ENCODE data around the gene FBXW4.

FBXW4 gene

DNA sequence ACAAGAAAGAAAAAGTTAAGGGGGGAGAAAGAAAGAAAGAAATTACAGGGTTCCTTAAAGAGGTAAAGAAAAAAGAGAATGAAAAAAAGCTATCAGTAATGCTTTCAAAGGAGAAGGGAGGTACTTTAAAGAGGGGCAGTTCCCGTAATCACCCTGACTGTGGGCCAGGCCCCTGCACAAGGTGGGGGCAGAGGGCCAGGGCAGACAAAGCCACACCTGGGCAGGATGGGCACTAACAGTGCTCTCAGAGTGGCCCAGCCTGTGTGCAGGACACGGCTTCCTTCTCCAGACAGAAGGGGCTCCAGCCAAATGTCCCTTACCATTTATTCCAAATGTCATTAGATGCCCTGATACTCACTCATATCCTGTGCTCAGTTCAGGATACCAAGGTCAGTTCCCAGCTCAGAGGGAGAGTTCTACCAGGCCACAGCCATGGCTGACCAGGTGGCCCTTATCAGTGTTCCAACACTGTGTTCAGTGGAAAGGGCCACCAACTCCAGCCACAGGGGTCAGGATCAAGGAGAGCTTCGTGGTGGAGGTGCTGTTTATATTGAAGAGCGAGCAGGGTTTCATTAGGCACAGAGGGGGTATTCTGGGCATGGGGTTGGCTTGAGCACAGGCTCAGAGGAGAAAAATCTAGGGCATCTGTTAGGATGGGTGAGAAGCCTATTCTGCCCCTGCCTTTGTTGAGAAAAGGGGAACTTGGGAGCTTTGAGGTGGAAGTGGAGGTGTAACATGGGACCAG is 77.0 kb downstream of the FBXW4 start:
- no peak for DNase-seq (ENCODE audit: extremely low read depth, low read depth)
- TF ChIP-seq, protein P1, sequence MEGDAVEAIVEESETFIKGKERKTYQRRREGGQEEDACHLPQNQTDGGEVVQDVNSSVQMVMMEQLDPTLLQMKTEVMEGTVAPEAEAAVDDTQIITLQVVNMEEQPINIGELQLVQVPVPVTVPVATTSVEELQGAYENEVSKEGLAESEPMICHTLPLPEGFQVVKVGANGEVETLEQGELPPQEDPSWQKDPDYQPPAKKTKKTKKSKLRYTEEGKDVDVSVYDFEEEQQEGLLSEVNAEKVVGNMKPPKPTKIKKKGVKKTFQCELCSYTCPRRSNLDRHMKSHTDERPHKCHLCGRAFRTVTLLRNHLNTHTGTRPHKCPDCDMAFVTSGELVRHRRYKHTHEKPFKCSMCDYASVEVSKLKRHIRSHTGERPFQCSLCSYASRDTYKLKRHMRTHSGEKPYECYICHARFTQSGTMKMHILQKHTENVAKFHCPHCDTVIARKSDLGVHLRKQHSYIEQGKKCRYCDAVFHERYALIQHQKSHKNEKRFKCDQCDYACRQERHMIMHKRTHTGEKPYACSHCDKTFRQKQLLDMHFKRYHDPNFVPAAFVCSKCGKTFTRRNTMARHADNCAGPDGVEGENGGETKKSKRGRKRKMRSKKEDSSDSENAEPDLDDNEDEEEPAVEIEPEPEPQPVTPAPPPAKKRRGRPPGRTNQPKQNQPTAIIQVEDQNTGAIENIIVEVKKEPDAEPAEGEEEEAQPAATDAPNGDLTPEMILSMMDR (IDR thresholded peaks at IDR 0.05; ENCODE audit: low read depth, low read length) = no peak

DNA sequence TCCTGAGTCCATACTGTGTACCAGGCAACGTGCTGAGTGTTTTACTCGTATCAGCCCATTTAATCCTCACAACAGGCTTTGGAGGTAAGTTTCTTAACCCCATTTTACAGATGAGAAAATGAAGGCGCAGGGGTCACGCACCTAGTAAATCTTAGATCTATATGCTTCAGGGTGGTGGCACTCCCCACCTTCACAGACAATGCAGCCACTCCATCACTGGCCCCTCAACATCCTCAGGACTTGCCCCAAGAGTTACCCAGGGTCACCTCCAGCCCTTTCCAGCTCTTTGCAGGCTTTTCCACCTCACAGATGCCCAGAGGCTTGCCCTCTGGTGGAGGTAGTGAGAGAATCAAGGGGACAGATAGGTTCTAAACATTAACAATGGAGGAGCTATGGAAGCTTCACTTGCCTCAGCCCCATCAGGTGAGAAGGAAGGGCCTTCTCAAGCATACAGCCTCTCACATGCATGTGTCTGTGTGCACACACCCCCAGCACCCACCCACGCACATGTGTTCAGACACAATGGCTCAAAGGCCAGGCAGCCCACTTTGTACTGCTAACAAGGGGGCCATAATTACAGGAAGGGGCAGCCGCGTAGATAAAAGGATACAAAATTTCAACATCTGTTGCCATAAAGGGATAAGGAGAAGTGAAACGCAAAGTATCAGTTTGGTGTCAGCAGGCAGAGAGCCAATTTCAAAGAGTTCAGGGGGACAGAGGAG is 77.7 kb downstream of the FBXW4 start:
- DNase-seq (ENCODE audit: extremely low read depth, low read depth) = no peak
- TF ChIP-seq, protein P1 (IDR thresholded peaks at IDR 0.05; ENCODE audit: low read depth, low read length) = no peak

DNA sequence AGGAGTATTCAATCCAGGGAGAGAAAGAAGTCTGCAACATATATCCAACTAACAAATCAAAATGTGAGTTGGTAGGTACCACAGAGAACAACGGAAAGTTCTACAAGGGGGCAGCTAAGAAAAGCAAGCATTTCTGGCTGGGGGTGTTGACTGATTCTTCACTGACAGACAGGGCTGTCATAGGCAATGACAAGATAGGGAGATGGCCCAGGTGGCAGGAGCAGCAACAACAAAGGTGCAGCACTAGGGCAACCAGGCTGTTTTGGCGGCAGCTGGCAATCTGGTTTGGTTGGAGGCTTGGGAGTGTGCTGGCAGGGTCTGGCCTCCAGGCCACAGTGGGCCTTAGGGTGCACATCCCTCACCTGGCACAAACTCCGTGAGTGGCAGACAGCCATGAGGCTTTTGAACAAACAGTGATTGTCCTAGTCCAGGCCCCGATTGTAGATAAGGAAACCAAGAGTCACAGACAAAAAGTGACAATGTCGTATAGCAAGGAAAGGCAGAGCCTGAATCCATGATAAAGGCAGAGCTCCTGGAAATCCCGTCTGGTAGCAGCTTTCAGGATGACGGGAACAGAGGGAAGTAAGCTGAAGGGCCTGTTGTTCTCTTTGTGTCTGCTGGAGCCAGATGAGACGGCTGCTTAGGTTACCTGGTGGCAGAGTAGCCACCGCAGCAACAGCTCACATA is 78.4 kb downstream of the FBXW4 start:
- DNase-seq (ENCODE audit: extremely low read depth, low read depth) = no peak
- TF ChIP-seq, protein P1 (IDR thresholded peaks at IDR 0.05; ENCODE audit: low read depth, low read length) = no peak

DNA sequence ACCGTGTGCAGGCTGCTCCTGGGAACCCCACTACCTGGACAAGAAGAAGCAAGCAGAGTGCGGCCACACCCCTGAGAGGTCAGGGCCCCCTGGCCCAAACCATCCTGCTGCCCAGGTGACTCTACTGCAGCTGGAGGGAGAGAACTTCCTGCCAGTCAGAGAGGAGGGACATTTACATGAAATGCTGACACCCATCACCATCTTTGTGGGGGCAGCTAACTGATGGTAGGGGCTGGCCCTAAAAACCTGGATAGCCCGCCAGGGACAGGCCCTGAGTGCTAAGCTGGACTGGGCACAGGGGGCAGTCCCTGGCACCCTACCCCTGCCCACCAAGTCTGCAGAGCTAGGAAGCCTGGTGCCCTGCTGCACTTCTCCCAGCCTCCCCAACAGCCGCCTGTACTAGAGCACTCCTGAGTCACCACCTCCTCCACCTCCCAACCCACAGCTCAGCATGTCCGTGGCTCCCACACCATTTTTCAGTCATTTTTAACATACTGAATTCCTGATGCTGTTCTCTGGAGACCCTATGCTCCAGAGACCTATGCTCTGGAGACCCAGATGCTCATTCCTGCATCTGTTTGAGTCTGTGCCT is 79.3 kb downstream of the FBXW4 start:
- no peak for DNase-seq (ENCODE audit: extremely low read depth, low read depth)
- TF ChIP-seq, protein P1 (IDR thresholded peaks at IDR 0.05; ENCODE audit: low read depth, low read length) = no peak

DNA sequence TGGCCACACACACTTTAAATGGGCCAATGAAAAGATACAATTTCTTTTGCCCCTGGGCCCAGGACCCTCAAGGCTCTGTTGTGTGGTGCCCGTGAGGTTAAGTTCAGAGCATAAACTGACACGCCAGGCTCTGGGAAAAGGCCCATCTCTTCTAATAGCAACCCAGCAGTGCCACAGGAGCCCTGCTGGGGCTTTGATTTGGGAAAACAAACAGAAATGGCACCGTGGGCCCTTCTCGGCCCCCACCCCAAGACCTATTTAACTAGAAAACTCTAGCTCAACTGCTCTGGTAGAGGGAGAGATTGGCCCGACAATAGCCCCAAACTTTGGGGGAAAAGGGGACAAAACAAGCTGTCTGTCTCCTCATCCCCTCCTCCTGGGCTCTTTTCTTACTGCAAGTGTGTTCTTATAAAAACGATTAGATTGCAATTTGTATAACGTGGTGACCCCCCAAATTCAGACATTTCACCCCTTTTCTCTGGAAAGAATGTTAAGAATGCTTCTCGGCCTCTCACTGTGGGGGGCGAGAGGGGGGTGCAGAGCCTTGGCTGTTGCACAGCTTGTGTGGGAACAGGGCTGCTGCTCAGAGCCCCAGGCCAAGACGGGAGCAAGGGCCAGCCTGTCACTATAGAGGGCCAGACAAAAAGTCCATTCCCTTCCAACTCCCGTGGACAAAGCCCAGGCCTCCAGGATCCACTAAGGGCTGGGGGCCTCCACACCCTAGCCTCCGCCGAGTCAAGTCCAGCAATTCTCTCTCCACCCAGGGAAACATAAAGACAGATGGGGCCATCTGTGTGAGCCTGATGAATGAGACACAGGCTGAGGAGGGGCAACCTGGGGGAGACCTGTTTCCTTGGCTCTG is 80.1 kb downstream of the FBXW4 start:
- TF ChIP-seq, protein P1 (IDR thresholded peaks at IDR 0.05; ENCODE audit: low read depth, low read length) = no peak
- DNase-seq (ENCODE audit: extremely low read depth, low read depth) = no peak

DNA sequence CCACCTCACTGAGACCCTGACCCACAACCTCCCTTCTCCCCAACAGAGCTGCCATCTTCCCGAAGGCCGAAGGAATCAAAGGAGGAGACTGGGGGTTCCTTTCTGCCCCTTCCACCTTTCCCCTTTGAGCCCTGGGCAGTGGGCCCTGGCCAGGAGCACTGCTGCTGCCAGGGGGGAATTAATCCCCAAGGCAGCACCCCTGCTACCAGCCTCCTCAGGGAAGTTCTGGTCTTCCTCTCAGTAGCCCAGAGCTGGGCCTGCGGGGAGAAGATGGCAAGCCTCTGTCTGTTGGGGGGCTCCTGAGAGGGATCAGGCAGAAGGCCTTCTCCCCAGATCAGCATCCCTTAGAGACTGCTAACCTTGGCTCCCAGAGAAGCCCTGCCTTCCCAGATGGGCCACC is 81.3 kb downstream of the FBXW4 start:
- DNase-seq (ENCODE audit: extremely low read depth, low read depth) = no peak
- TF ChIP-seq, protein P1 (IDR thresholded peaks at IDR 0.05; ENCODE audit: low read depth, low read length) = no peak

Data from AG09319 (cell line).